Neural cell (in vitro differentiated cells): ENCODE results near the gene CIRBP. TPM values are rescaled to one million over a fixed set of nuclear protein-coding genes. Genes with fewer than 3 reads are reported as not detected.

ENCODE experiments used
- H2AFZ ChIP-seq: fragments of 200-600, 300-800 bp; sonication (generic), shearing (Covaris generic); 2 replicates; pipeline ENCODE4 v1.6.0; 2014; ENCODE audit warnings: low read depth, mild to moderate bottlenecking, antibody characterized with exemption, low read length, moderate library complexity
- H3F3A ChIP-seq: fragments of 200-600 bp; shearing (Covaris generic); 2 replicates; pipeline ENCODE4 v1.6.1; 2016; ENCODE audit warnings: mild to moderate bottlenecking, moderate library complexity, mixed read lengths, antibody characterized with exemption, low read length; ENCODE audit not compliant: insufficient read depth, poor library complexity, severe bottlenecking
- H3K27ac ChIP-seq: fragments of 200-600, 300-800 bp; sonication (generic), shearing (Covaris generic); 2 replicates; pipeline ENCODE4 v1.5.1; 2014; ENCODE audit warnings: mild to moderate bottlenecking, low read length, moderate library complexity
- H3K27me3 ChIP-seq: fragments of 300-800, 200-600 bp; sonication (generic), shearing (Covaris generic); 2 replicates; pipeline ENCODE4 v1.6.0; 2014; ENCODE audit warnings: mild to moderate bottlenecking, low read depth, low read length, moderate library complexity; ENCODE audit not compliant: insufficient read depth
- H3K36me3 ChIP-seq: fragments of 300-800, 200-600 bp; sonication (generic), shearing (Covaris generic); 2 replicates; pipeline ENCODE4 v1.5.1; 2014; ENCODE audit warnings: mild to moderate bottlenecking, antibody characterized with exemption, low read length, moderate library complexity; ENCODE audit not compliant: insufficient read depth
- H3K4me2 ChIP-seq: fragments of 300-800, 200-600 bp; sonication (generic), shearing (Covaris generic); 2 replicates; pipeline ENCODE4 v1.6.0; 2014; ENCODE audit warnings: mild to moderate bottlenecking, low read length
- H3K4me3 ChIP-seq: fragments of 300-800, 200-600 bp; sonication (generic), shearing (Covaris generic); 2 replicates; pipeline ENCODE4 v1.5.1; 2014; ENCODE audit warnings: mild to moderate bottlenecking, low read length, moderate library complexity
- H3K79me2 ChIP-seq: fragments of 200-600 bp; shearing (Covaris generic); replicated peaks from 2 replicates; pipeline ENCODE4 v1.6.0; 2014; ENCODE audit warnings: mild to moderate bottlenecking, low read length, moderate library complexity; ENCODE audit not compliant: insufficient read depth
- H3K9ac ChIP-seq: fragments of 300-800, 200-600 bp; sonication (generic), shearing (Covaris generic); 2 replicates; pipeline ENCODE4 v1.6.1; 2016; ENCODE audit warnings: mild to moderate bottlenecking, low read length, mixed read lengths
- H3K9me2 ChIP-seq: fragments of 200-600 bp; shearing (Covaris generic); 2 replicates; pipeline ENCODE4 v1.6.1; 2016; ENCODE audit warnings: mild to moderate bottlenecking, low read length, mixed read lengths; ENCODE audit not compliant: insufficient read depth
- H3K9me3 ChIP-seq: fragments of 200-600, 300-800 bp; sonication (generic), shearing (Covaris generic); 2 replicates; pipeline ENCODE4 v1.6.1; 2016; ENCODE audit warnings: mild to moderate bottlenecking, mixed run types, low read length, moderate library complexity, mixed read lengths
- H4K20me1 ChIP-seq: fragments of 200-600 bp; shearing (Covaris generic); 2 replicates; pipeline ENCODE4 v1.6.1; 2016; ENCODE audit warnings: mild to moderate bottlenecking, mixed run types; ENCODE audit not compliant: insufficient read depth
- EP300 ChIP-seq: fragments of 450-650 bp; conservative IDR thresholded peaks from 2 replicates; pipeline ENCODE4 v1.6.1; 2014; ENCODE audit warnings: antibody characterized with exemption, mild to moderate bottlenecking, moderate library complexity; ENCODE audit not compliant: poor library complexity, severe bottlenecking
- EZH2 ChIP-seq: fragments of 200-600, 300-800 bp; shearing (Covaris generic), sonication (generic); IDR thresholded peaks from 2 replicates; pipeline ENCODE4 v1.6.1; 2014; ENCODE audit warnings: antibody characterized with exemption, low read length, borderline replicate concordance, mild to moderate bottlenecking; ENCODE audit not compliant: insufficient read depth, poor library complexity, severe bottlenecking
- MXI1 ChIP-seq: fragments of 450-650 bp; conservative IDR thresholded peaks from 2 replicates; pipeline ENCODE4 v1.6.1; 2014; ENCODE audit warnings: antibody characterized with exemption, mild to moderate bottlenecking; ENCODE audit not compliant: poor library complexity, severe bottlenecking
- POLR2AphosphoS5 ChIP-seq: IDR thresholded peaks from 2 replicates; pipeline ENCODE4 v1.6.1; 2012
- RAD21 ChIP-seq: fragments of 450-650 bp; conservative IDR thresholded peaks from 2 replicates; pipeline ENCODE4 v1.6.1; 2014; ENCODE audit warnings: antibody characterized with exemption, mild to moderate bottlenecking, moderate library complexity
- SMC3 ChIP-seq: fragments of 450-650 bp; conservative IDR thresholded peaks from 2 replicates; pipeline ENCODE4 v1.6.1; 2014; ENCODE audit warnings: antibody characterized with exemption, mild to moderate bottlenecking, moderate library complexity; ENCODE audit not compliant: poor library complexity
- TAF1 ChIP-seq: IDR thresholded peaks from 2 replicates; pipeline ENCODE4 v1.6.1; 2012; ENCODE audit warnings: low read depth
- polyA plus RNA-seq: library from polyadenylated mRNA; depleted of rRNA; stranded (reverse); fragments of >200 nt; gene quantifications from 2 replicates; pipeline ENCODE4 v1.2.3, GENCODE V29; 2014
- TF ChIP-seq, protein P1 (sequence below): fragments of 450-650 bp; IDR thresholded peaks from 2 replicates; pipeline ENCODE4 v1.5.1; 2014; ENCODE audit warnings: antibody characterized with exemption, mild to moderate bottlenecking, moderate library complexity; ENCODE audit not compliant: poor library complexity, severe bottlenecking
- TF ChIP-seq, protein P2 (sequence below): IDR thresholded peaks from 2 replicates; pipeline ENCODE4 v1.6.1; 2012; ENCODE audit warnings: borderline replicate concordance

Gene CIRBP
- polyA plus RNA-seq, 1 donor from 2014 or later, result 1,663 TPM

DNA sequence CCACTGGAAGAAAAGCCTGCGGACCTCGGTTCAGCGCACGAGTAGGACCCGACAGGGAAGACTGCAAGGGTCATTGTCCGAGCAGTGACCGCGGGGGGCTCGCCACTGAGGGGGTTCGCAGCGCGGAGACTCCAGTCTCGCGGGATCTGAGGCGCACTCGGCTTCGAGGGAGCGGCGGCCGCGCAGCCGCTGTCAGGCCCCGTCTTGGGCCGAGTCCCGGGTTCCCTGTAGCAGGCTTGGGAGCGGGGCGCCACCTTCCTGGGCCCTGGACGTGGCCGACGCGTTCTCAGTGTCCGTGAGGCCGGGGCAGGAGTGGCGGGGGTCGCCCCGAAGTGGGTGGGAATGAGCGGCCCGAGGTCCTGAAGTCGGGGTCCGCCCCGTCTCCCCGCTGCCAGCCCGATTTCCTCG lies 5.7 kb downstream of the CIRBP start:
- TF ChIP-seq EP300, result no peak
- no peak for TF ChIP-seq TAF1
- TF ChIP-seq POLR2AphosphoS5, result no peak
- no peak for TF ChIP-seq SMC3
- TF ChIP-seq, protein P1, sequence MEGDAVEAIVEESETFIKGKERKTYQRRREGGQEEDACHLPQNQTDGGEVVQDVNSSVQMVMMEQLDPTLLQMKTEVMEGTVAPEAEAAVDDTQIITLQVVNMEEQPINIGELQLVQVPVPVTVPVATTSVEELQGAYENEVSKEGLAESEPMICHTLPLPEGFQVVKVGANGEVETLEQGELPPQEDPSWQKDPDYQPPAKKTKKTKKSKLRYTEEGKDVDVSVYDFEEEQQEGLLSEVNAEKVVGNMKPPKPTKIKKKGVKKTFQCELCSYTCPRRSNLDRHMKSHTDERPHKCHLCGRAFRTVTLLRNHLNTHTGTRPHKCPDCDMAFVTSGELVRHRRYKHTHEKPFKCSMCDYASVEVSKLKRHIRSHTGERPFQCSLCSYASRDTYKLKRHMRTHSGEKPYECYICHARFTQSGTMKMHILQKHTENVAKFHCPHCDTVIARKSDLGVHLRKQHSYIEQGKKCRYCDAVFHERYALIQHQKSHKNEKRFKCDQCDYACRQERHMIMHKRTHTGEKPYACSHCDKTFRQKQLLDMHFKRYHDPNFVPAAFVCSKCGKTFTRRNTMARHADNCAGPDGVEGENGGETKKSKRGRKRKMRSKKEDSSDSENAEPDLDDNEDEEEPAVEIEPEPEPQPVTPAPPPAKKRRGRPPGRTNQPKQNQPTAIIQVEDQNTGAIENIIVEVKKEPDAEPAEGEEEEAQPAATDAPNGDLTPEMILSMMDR, result no peak
- no peak for TF ChIP-seq EZH2
- TF ChIP-seq RAD21, result no peak
- TF ChIP-seq, protein P2, sequence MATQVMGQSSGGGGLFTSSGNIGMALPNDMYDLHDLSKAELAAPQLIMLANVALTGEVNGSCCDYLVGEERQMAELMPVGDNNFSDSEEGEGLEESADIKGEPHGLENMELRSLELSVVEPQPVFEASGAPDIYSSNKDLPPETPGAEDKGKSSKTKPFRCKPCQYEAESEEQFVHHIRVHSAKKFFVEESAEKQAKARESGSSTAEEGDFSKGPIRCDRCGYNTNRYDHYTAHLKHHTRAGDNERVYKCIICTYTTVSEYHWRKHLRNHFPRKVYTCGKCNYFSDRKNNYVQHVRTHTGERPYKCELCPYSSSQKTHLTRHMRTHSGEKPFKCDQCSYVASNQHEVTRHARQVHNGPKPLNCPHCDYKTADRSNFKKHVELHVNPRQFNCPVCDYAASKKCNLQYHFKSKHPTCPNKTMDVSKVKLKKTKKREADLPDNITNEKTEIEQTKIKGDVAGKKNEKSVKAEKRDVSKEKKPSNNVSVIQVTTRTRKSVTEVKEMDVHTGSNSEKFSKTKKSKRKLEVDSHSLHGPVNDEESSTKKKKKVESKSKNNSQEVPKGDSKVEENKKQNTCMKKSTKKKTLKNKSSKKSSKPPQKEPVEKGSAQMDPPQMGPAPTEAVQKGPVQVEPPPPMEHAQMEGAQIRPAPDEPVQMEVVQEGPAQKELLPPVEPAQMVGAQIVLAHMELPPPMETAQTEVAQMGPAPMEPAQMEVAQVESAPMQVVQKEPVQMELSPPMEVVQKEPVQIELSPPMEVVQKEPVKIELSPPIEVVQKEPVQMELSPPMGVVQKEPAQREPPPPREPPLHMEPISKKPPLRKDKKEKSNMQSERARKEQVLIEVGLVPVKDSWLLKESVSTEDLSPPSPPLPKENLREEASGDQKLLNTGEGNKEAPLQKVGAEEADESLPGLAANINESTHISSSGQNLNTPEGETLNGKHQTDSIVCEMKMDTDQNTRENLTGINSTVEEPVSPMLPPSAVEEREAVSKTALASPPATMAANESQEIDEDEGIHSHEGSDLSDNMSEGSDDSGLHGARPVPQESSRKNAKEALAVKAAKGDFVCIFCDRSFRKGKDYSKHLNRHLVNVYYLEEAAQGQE, result no peak
- TF ChIP-seq MXI1, result no peak
- no peak overlapping the region for H2AFZ ChIP-seq
- H3K4me2 ChIP-seq, result peak overlapping the region; percentile 44
- H3K79me2 ChIP-seq, result peaks cover 27% of the 10 kb centered on the region
- no peaks in the 10 kb centered on the region for H3F3A ChIP-seq
- H3K9me2 ChIP-seq, result no peaks in the 10 kb centered on the region
- H4K20me1 ChIP-seq, result peaks cover 18% of the 10 kb centered on the region
- H3K27ac ChIP-seq, result peak overlapping the region; percentile 93
- peaks cover 5% of the 10 kb centered on the region for H3K36me3 ChIP-seq
- peak overlapping the region; percentile 87 for H3K9ac ChIP-seq
- H3K27me3 ChIP-seq, result no peaks in the 10 kb centered on the region
- H3K4me3 ChIP-seq, result peak overlapping the region; percentile 82
- no peaks in the 10 kb centered on the region for H3K9me3 ChIP-seq

DNA sequence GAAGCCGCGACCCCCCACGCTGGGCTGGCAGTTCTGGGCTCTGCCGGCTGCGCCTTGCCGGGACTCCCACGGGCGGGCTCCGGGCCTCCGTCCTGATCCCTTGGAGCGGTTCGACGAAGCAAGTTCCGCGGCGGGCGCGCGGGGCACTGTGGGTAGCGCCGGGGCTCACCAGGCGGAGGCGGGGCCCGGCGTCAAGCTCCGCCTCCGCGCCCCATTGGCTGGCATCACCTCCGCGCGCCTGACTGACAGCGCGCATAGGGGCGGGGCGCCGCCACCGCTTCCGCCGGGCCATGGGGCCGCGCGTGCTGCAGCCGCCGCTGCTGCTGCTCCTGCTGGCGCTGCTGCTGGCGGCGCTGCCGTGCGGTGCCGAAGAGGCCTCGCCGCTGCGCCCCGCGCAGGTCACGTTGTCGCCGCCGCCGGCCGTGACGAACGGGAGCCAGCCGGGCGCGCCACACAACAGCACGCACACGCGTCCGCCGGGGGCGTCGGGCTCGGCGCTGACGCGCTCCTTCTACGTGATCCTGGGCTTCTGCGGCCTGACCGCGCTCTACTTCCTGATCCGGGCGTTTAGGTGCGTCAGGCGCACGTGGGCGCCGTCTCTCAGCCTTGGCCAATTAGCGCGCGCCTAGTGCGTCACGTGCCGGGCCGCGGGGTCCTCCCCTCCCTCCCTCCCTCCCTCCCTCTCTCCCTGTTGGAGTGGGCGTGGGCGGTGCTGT lies 6.3 kb downstream of the CIRBP start, which contains the start of gene FAM174C:
Gene FAM174C, plus strand, starts transcription at position 271 of the 716 bp plus-strand sequence. Its CDS starts 20 bp downstream, at position 291.
- peaks cover 5% of the 10 kb centered on the region for H3K36me3 ChIP-seq
- H3K4me3 ChIP-seq, result peak within 1 kb of the TSS; percentile 82
- H4K20me1 ChIP-seq, result peaks cover 12% of the 10 kb centered on the region
- no peaks in the 10 kb centered on the region for H3F3A ChIP-seq
- TF ChIP-seq, protein P1, result peak; percentile 45
- TF ChIP-seq EZH2, result no peak
- peak; percentile 44 for TF ChIP-seq POLR2AphosphoS5
- TF ChIP-seq, protein P2, result no peak
- peak; percentile 99 for TF ChIP-seq MXI1
- peak; percentile 76 for TF ChIP-seq EP300
- TF ChIP-seq RAD21, result no peak
- no peak for TF ChIP-seq SMC3
- TF ChIP-seq TAF1, result no peak
- no peaks in the 10 kb centered on the region for H3K9me2 ChIP-seq
- peak within 1 kb of the TSS; percentile 93 for H3K27ac ChIP-seq
- no peaks in the 10 kb centered on the region for H3K9me3 ChIP-seq
- H2AFZ ChIP-seq, result peak within 1 kb of the TSS; percentile 37
- peak within 1 kb of the TSS; percentile 87 for H3K9ac ChIP-seq
- H3K27me3 ChIP-seq, result no peaks in the 10 kb centered on the region
- H3K4me2 ChIP-seq, result peak within 1 kb of the TSS; percentile 84
- H3K79me2 ChIP-seq, result peaks cover 21% of the 10 kb centered on the region
